GM23248 (cell line): ENCODE data around the gene TFPI. TPM values are rescaled to one million over a fixed set of nuclear protein-coding genes. Genes with fewer than 3 reads are reported as not detected.

ENCODE experiments used
- DNase-seq: peaks from one replicate; pipeline ENCODE4 v3.0.0-alpha.2; 2015
- H2AFZ ChIP-seq: fragments of 200-600 bp; sonication (generic); 2 replicates; pipeline ENCODE4 v1.6.1; 2016; ENCODE audit warnings: antibody characterized with exemption
- H3F3A ChIP-seq: fragments of 200-600 bp; sonication (generic); 2 replicates; pipeline ENCODE4 v1.6.1; 2016; ENCODE audit warnings: mild to moderate bottlenecking, antibody characterized with exemption, mixed run types; ENCODE audit not compliant: insufficient read depth
- H3K27ac ChIP-seq: fragments of 200-600 bp; sonication (generic); 2 replicates; pipeline ENCODE4 v1.5.1; 2016; ENCODE audit warnings: mild to moderate bottlenecking
- H3K27me3 ChIP-seq: fragments of 200-600 bp; sonication (generic); replicated peaks from 2 replicates; pipeline ENCODE4 v1.6.1; 2016; ENCODE audit warnings: mild to moderate bottlenecking; ENCODE audit not compliant: insufficient read depth
- H3K36me3 ChIP-seq: fragments of 200-600 bp; sonication (generic); 2 replicates; pipeline ENCODE4 v1.6.1; 2016; ENCODE audit warnings: low read depth, mild to moderate bottlenecking
- H3K4me1 ChIP-seq: fragments of 200-600 bp; sonication (generic); 2 replicates; pipeline ENCODE4 v1.6.1; 2016; ENCODE audit warnings: mild to moderate bottlenecking; ENCODE audit not compliant: insufficient read depth
- H3K4me2 ChIP-seq: fragments of 200-600 bp; sonication (generic); one replicate; pipeline ENCODE4 v1.6.1; 2016; ENCODE audit warnings: mild to moderate bottlenecking; ENCODE audit not compliant: unreplicated experiment
- H3K4me3 ChIP-seq: fragments of 200-600 bp; sonication (generic); 2 replicates; pipeline ENCODE4 v1.5.1; 2016; ENCODE audit warnings: mild to moderate bottlenecking
- H3K79me2 ChIP-seq: fragments of 200-600 bp; sonication (generic); 2 replicates; pipeline ENCODE4 v1.6.1; 2016; ENCODE audit warnings: mild to moderate bottlenecking; ENCODE audit not compliant: insufficient read depth
- H3K9ac ChIP-seq: fragments of 200-600 bp; sonication (generic); 2 replicates; pipeline ENCODE4 v1.6.1; 2016; ENCODE audit warnings: mild to moderate bottlenecking
- H3K9me2 ChIP-seq: fragments of 200-600 bp; sonication (generic); 2 replicates; pipeline ENCODE4 v1.6.1; 2016; ENCODE audit warnings: mixed run types, mild to moderate bottlenecking, moderate library complexity; ENCODE audit not compliant: insufficient read depth
- H3K9me3 ChIP-seq: fragments of 200-600 bp; sonication (generic); one replicate; pipeline ENCODE4 v1.6.1; 2017; ENCODE audit warnings: low read depth
- H4K20me1 ChIP-seq: fragments of 200-600 bp; sonication (generic); 2 replicates; pipeline ENCODE4 v1.6.0; 2016; ENCODE audit not compliant: insufficient read depth
- EZH2 ChIP-seq: fragments of 200-600 bp; sonication (generic); IDR thresholded peaks from 2 replicates; pipeline ENCODE4 v1.6.1; 2018; ENCODE audit warnings: antibody characterized with exemption, mild to moderate bottlenecking; ENCODE audit not compliant: insufficient read depth, poor library complexity, severe bottlenecking
- EZH2phosphoT487 ChIP-seq: fragments of 200-600 bp; sonication (generic); IDR thresholded peaks from 2 replicates; pipeline ENCODE4 v1.6.1; 2018; ENCODE audit warnings: antibody characterized with exemption, moderate library complexity, mild to moderate bottlenecking, low read depth; ENCODE audit not compliant: insufficient read depth
- whole genome bisulfite sequencing, 2 experiments: methylation state at CpG; one replicate each; pipeline ENCODE4 v1.1.6; 2015 to 2017; ENCODE audit warnings: low lambda C conversion rate in 2 of 2, low coverage in 1 of 2; ENCODE audit errors: missing lambda C conversion rate in 2 of 2; 5-methylcytosine and 5-hydroxymethylcytosine counted together
- in situ Hi-C: fragments of 300-500 bp; cut with MboI; formaldehyde crosslinking; loops from 2 replicates; pipeline ENCODE4 v1.15.0; 2020
- polyA plus RNA-seq: library from polyadenylated mRNA; unstranded; fragments of >200 nt; fragmentation: Nextera tagmentation; extraction: Ambion mirVana; gene quantifications from 2 replicates; pipeline ENCODE4 v1.2.1, GENCODE V29; 2016
- total RNA-seq: library from RNA; depleted of rRNA; stranded (reverse); fragments of >200 nt; shearing (Covaris generic); gene quantifications from 2 replicates; pipeline ENCODE4 v1.2.3, GENCODE V29; 2014

Gene TFPI
- total and polyA plus RNA-seq, 2 experiments from 2014 or later: 48.7 to 64.4 TPM

DNA sequence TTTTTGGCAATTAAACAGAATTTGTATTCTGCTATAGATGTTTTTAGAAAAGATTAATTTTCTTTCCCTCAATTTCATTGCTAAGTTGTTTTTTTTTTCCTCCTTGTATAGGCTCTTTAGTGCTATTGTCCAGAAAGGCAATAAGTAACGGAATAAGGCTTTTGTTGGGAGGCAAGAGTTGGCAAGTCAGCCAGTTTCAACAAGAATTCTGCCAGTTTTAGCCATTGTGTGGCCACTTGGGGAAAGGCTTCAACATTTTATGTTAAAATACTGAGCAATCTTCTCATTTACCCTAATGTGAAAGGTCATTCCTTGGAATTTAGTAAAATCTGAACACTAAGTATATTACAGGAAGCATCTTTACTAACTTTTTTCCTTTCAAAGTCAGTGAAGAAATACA is 115.8 kb downstream of the TFPI start:
- no peaks in the 10 kb centered on the region for H3K9me2 ChIP-seq
- in situ Hi-C loops: no loop called here
- H3K79me2 ChIP-seq: no peaks in the 10 kb centered on the region
- no peaks in the 10 kb centered on the region for H3K36me3 ChIP-seq
- H2AFZ ChIP-seq: no peak overlapping the region
- no peak overlapping the region for H3K27ac ChIP-seq
- H3K9ac ChIP-seq: no peak overlapping the region
- 88 to 92% methylated on average over 1 of the region's 1 CpG for WGBS, 2 experiments
- no peaks in the 10 kb centered on the region for H3K27me3 ChIP-seq
- no peaks in the 10 kb centered on the region for H3K9me3 ChIP-seq
- DNase-seq: no peak
- peaks cover 17% of the 10 kb centered on the region; the same call in 1 of the 2 replicates for H3F3A ChIP-seq
- H3K4me3 ChIP-seq: no peak overlapping the region
- TF ChIP-seq EZH2 (no peak), EZH2phosphoT487 (no peak)
- H3K4me2 ChIP-seq: no peak overlapping the region
- H4K20me1 ChIP-seq: no peaks in the 10 kb centered on the region
- peaks cover 27% of the 10 kb centered on the region for H3K4me1 ChIP-seq

DNA sequence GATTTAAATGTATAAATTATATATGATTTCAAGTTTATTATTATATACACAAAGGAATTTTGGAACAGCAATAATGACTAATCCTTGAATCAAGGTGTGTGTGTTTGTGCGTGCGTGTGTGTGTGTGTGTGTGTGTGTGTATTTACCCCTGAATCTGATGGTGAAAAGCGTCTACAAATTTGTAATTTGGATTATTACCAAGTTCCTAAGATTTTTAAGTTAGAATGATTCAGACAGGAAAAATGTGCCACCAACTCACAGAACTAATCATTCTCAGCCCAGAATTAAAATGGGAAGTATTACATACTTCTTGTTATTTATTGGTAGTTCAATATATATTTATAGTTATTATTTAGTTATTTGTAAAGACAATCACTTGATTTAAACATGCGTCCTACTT is 118.5 kb downstream of the TFPI start:
- H3K9me3 ChIP-seq: no peaks in the 10 kb centered on the region
- WGBS, 2 experiments: 27 to 34% methylated on average over 4 of the region's 4 CpGs
- H3K4me1 ChIP-seq: peaks cover 27% of the 10 kb centered on the region

DNA sequence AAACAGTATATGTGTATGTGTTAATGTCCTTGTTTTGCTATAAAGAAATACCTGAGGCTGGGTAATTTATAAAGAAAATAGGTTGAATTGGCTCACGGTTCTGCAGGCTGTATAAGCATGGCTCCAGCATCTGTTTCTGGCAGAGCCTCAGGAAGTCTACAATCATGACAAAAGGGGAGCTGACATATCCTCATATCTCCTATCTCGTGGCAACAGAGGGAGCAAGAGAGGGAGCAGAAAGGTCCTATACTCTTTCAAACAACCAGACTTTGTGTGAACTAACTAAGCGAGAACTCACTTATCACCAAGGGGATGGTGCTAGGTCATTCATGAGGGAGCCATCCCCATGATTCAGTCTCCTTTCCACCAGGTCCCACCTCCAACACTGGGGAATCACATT is 119.2 kb downstream of the TFPI start:
- H3K27me3 ChIP-seq: no peaks in the 10 kb centered on the region

More for the DNA sequence above, 118.5 kb downstream of the TFPI start:
- no peak overlapping the region for H2AFZ ChIP-seq
- no peak overlapping the region for H3K27ac ChIP-seq
- no peaks in the 10 kb centered on the region for H3K9me2 ChIP-seq
- no peak overlapping the region for H3K9ac ChIP-seq
- no peaks in the 10 kb centered on the region for H3K79me2 ChIP-seq
- H3K36me3 ChIP-seq: no peaks in the 10 kb centered on the region
- TF ChIP-seq EZH2: no peak
- no peak for TF ChIP-seq EZH2phosphoT487
- H4K20me1 ChIP-seq: no peaks in the 10 kb centered on the region
- no peaks in the 10 kb centered on the region for H3K27me3 ChIP-seq
- peak; percentile 30 for DNase-seq
- no peak overlapping the region for H3K4me3 ChIP-seq
- H3K4me2 ChIP-seq: no peak overlapping the region
- in situ Hi-C loops: no loop called here
- peaks cover 17% of the 10 kb centered on the region; the same call in 1 of the 2 replicates for H3F3A ChIP-seq

DNA sequence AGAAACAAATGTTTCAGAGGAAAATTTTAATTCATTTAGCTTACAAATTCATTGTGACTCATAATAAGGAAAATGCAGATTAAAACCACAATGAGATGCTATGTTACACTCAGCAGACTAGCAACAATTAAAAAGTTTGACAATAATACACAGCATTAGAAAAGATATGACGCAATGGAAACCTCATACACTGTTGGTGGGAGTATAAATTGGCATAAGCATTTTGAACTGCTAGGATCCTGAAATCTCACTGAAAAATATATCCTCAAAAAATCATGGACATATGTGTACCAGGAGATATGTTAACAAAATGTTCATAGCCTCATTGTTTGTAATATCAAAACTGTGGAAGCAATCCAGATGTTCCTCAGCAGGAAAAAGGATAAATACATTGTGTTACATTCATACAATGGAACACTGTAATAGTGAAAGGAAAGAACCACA is 119.9 kb downstream of the TFPI start:
- Histone ChIP-seq H3K4me2 (peak overlapping the region; percentile 24), H3K27ac (peak overlapping the region; percentile 55), H3K4me3 (no peak overlapping the region), H3F3A (peaks cover 29% of the 10 kb centered on the region), H3K9me3 (no peaks in the 10 kb centered on the region), H3K9me2 (no peaks in the 10 kb centered on the region), H3K79me2 (no peaks in the 10 kb centered on the region), H3K27me3 (no peaks in the 10 kb centered on the region), H3K9ac (no peak overlapping the region), H3K4me1 (peaks cover 40% of the 10 kb centered on the region), H4K20me1 (no peaks in the 10 kb centered on the region), H2AFZ (no peak overlapping the region), H3K36me3 (no peaks in the 10 kb centered on the region)
- TF ChIP-seq EZH2 (no peak), EZH2phosphoT487 (no peak)
- WGBS, 2 experiments: 0 to 12% methylated on average over 1 of the region's 1 CpG
- peak; percentile 67 for DNase-seq
- in situ Hi-C loops: no loop called here

More for the DNA sequence above, 119.2 kb downstream of the TFPI start:
- H3K4me3 ChIP-seq: no peak overlapping the region
- peaks cover 22% of the 10 kb centered on the region for H3F3A ChIP-seq
- H4K20me1 ChIP-seq: no peaks in the 10 kb centered on the region
- no peak overlapping the region for H2AFZ ChIP-seq
- H3K27ac ChIP-seq: peak overlapping the region; percentile 55; the same call in 1 of the 2 replicates
- H3K4me2 ChIP-seq: no peak overlapping the region
- H3K9me3 ChIP-seq: no peaks in the 10 kb centered on the region
- H3K36me3 ChIP-seq: no peaks in the 10 kb centered on the region
- DNase-seq: no peak
- in situ Hi-C loops: no loop called here
- H3K4me1 ChIP-seq: peaks cover 33% of the 10 kb centered on the region
- H3K79me2 ChIP-seq: no peaks in the 10 kb centered on the region
- no peak overlapping the region for H3K9ac ChIP-seq
- no peaks in the 10 kb centered on the region for H3K9me2 ChIP-seq
- TF ChIP-seq EZH2 (no peak), EZH2phosphoT487 (no peak)
- WGBS, 2 experiments: 82 to 86% methylated on average over 3 of the region's 3 CpGs

DNA sequence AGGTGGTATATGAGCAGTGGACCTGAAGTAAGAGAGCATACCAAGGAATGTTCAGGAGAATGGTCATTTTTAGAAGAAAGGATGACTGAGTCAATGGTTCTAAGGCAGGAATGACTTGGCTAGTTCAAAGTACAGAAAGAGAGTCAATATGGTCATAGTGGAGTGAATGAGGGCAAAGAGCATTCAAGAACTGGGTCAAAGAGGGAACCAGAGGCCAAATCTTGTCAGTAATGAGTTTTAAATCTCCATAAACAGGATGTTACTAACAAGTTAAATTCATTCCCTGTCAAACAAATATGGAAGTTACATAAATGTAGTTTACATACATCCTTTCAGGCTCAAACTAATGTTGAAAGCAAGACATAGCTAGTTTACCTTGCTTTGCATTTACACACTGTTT is 122.3 kb downstream of the TFPI start:
- Histone ChIP-seq H3K36me3 (no peaks in the 10 kb centered on the region), H3K27me3 (no peaks in the 10 kb centered on the region), H4K20me1 (no peaks in the 10 kb centered on the region), H3K9ac (no peak overlapping the region), H3K9me2 (no peaks in the 10 kb centered on the region), H3F3A (peaks cover 31% of the 10 kb centered on the region), H3K27ac (no peak overlapping the region), H3K9me3 (no peaks in the 10 kb centered on the region), H3K4me1 (peaks cover 43% of the 10 kb centered on the region), H3K79me2 (no peaks in the 10 kb centered on the region), H3K4me2 (no peak overlapping the region), H3K4me3 (no peak overlapping the region), H2AFZ (no peak overlapping the region)
- DNase-seq: no peak
- in situ Hi-C loops: no loop called here
- no peak for TF ChIP-seq EZH2
- no peak for TF ChIP-seq EZH2phosphoT487
